Left lung (tissue), 10 donors: ENCODE results near the gene AREG. TPM values are rescaled to one million over a fixed set of nuclear protein-coding genes. Genes with fewer than 3 reads are reported as not detected.

Experiments
- ATAC-seq: fragments of 200-7000 bp; cut with Tn5 transposase; one replicate; pipeline ENCODE4 v1.9.1; 2020; ENCODE audit warnings: moderate library complexity
- DNase-seq, 4 donors: peaks; one replicate each; pipeline ENCODE4 v3.0.0-alpha.2; 2013 to 2020
- H3K27ac ChIP-seq, 2 donors: fragments of 200-600 bp; sonication (generic) in 1 of 2; one replicate each; pipeline versions ENCODE4 v1.5.0 to v1.8.0; 2020 to 2021
- H3K27me3 ChIP-seq, 2 donors: fragments of 200-600 bp; sonication (generic) in 1 of 2; one replicate each; pipeline versions ENCODE4 v1.5.0 to v1.8.0; 2020 to 2021
- H3K36me3 ChIP-seq, 2 donors: fragments of 200-600 bp; sonication (generic) in 1 of 2; one replicate each; pipeline versions ENCODE4 v1.5.0 to v1.8.0; 2020 to 2021
- H3K4me1 ChIP-seq, 2 donors: fragments of 200-600 bp; one replicate each; pipeline ENCODE4 v1.8.0; 2021
- H3K4me3 ChIP-seq, 2 donors: fragments of 200-600 bp; sonication (generic) in 1 of 2; one replicate each; pipeline versions ENCODE4 v1.5.0 to v1.8.0; 2020 to 2021; ENCODE audit warnings: mild to moderate bottlenecking in 1 of 2
- H3K9me3 ChIP-seq, 2 donors: fragments of 200-600 bp; sonication (generic) in 1 of 2; one replicate each; pipeline versions ENCODE4 v1.5.0 to v1.8.0; 2020 to 2021
- intact Hi-C, 2 donors: fragments of 100-400 bp; cut with DNase I; formaldehyde crosslinking; loops; one replicate each; pipeline versions ENCODE4 v1.11.2 to v1.14.2; 2022
- polyA plus RNA-seq, 6 donors: library from polyadenylated mRNA; unstranded; fragments of 120-200 nt; gene quantifications; one replicate each; pipeline ENCODE4 v1.2.1, GENCODE V29; 2013; ENCODE audit not compliant: insufficient read length in 6 of 6
- total RNA-seq, 2 donors: library from RNA; stranded (reverse); fragmentation: NEBNext Ultra II Directional; extraction: Animal tissue kit (Norgen Biotek cat#: 25700); gene quantifications; one replicate each; pipeline ENCODE4 v1.2.1, GENCODE V29; 2021
- TF ChIP-seq, protein P1 (sequence below), 2 donors: fragments of 200-600 bp; sonication (generic) in 1 of 2; IDR thresholded peaks; one replicate each; pipeline versions ENCODE4 v1.5.0 to v1.8.0; 2021; ENCODE audit warnings: antibody characterized with exemption in 2 of 2
- donor health status: DM: no; HTN: yes; CAD: no.
- donor health status: DM: no; HTN: no; CAD: no.

The AREG gene
- total and polyA plus RNA-seq, 8 donors, result 0.90 to 130 (median 1.8) TPM

DNA sequence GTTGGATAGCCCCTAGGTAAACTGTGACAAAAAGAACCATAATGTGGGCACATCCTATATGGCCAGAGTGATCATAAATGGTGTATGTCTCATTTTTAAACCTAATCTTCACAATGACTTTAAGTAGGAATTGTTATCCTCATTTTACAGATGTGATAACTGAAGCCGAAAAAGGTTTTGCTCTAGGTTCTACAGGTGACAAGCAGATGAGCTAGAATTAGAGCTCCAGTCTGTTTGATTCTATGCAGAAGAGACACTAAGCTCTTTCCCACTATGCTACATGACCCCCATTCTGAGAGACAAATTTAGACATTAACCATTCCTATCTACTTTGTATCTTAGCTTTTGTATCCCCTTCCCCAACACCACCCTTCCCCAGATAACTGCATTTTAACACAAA is 2.0 kb downstream of the AREG start:
- no peaks in the 10 kb centered on the region for H3K36me3 ChIP-seq
- ATAC-seq, result no peak
- no peaks in the 10 kb centered on the region for H3K9me3 ChIP-seq
- TF ChIP-seq, protein P1, sequence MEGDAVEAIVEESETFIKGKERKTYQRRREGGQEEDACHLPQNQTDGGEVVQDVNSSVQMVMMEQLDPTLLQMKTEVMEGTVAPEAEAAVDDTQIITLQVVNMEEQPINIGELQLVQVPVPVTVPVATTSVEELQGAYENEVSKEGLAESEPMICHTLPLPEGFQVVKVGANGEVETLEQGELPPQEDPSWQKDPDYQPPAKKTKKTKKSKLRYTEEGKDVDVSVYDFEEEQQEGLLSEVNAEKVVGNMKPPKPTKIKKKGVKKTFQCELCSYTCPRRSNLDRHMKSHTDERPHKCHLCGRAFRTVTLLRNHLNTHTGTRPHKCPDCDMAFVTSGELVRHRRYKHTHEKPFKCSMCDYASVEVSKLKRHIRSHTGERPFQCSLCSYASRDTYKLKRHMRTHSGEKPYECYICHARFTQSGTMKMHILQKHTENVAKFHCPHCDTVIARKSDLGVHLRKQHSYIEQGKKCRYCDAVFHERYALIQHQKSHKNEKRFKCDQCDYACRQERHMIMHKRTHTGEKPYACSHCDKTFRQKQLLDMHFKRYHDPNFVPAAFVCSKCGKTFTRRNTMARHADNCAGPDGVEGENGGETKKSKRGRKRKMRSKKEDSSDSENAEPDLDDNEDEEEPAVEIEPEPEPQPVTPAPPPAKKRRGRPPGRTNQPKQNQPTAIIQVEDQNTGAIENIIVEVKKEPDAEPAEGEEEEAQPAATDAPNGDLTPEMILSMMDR (IDR thresholded peaks at IDR 0.05), result no peak
- H3K4me1 ChIP-seq, result peaks cover 0 to 22% of the 10 kb centered on the region in 2 donors
- H3K27me3 ChIP-seq, result no peaks in the 10 kb centered on the region
- intact Hi-C loops, result no loop called here
- H3K4me3 ChIP-seq, result peak overlapping the region in 1 of 2 donors; percentile 56
- peak overlapping the region in 1 of 2 donors; percentile 89 for H3K27ac ChIP-seq
- no peak for DNase-seq

DNA sequence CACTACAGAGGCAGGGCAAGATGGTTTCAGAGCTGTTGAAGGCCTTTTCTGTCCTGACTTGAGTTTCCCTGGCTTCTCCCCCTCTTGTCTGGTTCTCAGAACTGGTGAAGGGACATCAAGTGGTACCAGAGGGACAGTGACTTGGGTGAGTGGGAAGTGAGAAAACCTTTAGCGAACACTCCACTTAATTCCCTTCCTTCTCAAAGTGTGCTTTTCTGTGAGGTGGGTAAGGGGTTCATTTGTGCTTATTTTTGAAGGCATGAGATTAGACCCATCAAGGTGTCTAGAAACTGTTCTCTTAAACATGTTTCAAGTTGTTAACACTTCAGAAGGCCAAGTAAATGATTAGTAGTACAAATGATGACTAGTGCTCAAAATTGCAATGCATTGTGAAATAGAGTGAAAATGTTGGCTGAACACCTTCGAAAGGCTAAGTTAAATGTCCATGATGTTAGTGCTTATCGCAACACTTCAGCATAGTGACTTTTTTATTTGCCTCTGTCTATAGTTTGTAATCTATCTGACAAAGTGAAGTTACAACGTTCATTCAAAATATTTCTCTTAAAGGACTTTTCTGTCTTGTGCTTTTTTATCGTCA is 2.8 kb downstream of the AREG start:
- Histone ChIP-seq H3K4me1 (peaks cover 0 to 22% of the 10 kb centered on the region in 2 donors), H3K27me3 (no peaks in the 10 kb centered on the region), H3K27ac (no peak overlapping the region), H3K4me3 (peak overlapping the region; percentile 2 to 56), H3K36me3 (no peaks in the 10 kb centered on the region), H3K9me3 (no peaks in the 10 kb centered on the region)
- ATAC-seq, result no peak
- intact Hi-C loops, result no loop called here
- TF ChIP-seq, protein P1 (IDR thresholded peaks at IDR 0.05), result no peak
- DNase-seq, result no peak

DNA sequence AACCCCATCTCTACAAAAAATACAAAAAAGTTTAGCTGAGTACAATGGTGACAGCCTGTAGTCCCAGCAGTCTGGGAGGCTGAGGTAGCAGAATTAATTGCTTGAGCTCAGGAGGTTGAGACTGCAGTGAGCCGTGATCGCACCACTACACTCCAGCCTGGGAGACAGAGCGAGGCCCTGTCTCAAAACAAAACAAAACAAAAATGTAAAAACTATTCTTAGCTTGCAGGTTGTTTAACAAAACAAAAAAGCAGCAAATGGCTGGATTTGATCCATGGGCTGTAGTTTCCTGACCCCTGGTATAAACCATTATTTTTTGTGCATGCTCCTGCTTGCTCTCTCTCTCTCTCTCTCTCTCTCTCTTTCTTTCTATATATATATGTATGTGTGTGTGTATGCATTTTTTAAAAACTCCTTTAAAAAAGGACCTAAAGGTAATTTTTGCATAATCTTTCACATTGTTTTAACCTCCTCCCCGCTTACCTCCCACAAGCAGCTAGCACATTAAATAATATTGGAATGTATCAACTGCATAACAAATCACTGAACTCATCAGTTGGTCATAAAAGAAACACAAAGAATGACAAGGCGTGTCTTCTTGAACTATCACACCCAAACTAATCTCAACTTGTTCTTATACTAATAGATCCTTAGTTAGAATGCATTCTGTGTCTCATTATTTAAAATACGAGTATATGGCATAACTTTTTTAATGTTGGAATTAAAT is 4.8 kb downstream of the AREG start:
- TF ChIP-seq, protein P1 (IDR thresholded peaks at IDR 0.05), result no peak
- intact Hi-C loops, result no loop called here

DNA sequence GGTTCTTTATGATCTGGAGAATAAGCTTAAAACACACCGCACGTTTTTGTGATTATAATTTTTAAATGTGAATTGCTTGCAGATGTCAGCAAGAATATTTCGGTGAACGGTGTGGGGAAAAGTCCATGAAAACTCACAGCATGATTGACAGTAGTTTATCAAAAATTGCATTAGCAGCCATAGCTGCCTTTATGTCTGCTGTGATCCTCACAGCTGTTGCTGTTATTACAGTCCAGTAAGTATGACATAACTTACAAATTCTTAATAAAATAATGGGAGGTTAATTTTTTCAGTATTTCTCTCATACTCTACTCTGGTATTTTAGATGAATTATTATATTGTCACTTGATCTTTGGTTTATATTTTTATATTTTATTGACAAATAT is 5.4 kb downstream of the AREG start:
- TF ChIP-seq, protein P1 (IDR thresholded peaks at IDR 0.05), result no peak
- Histone ChIP-seq H3K27ac (no peak overlapping the region), H3K36me3 (no peaks in the 10 kb centered on the region), H3K9me3 (no peaks in the 10 kb centered on the region), H3K4me3 (no peak overlapping the region), H3K4me1 (peaks cover 0 to 17% of the 10 kb centered on the region in 2 donors), H3K27me3 (no peaks in the 10 kb centered on the region)
- no peak for DNase-seq
- intact Hi-C loops, result no loop called here
- no peak for ATAC-seq

More for the DNA sequence above, 4.8 kb downstream of the AREG start:
- H3K27ac ChIP-seq, result no peak overlapping the region
- no peaks in the 10 kb centered on the region for H3K27me3 ChIP-seq
- H3K36me3 ChIP-seq, result no peaks in the 10 kb centered on the region
- ATAC-seq (no peak), DNase-seq (no peak)
- no peaks in the 10 kb centered on the region for H3K9me3 ChIP-seq
- peaks cover 0 to 18% of the 10 kb centered on the region in 2 donors for H3K4me1 ChIP-seq
- no peak overlapping the region for H3K4me3 ChIP-seq

DNA sequence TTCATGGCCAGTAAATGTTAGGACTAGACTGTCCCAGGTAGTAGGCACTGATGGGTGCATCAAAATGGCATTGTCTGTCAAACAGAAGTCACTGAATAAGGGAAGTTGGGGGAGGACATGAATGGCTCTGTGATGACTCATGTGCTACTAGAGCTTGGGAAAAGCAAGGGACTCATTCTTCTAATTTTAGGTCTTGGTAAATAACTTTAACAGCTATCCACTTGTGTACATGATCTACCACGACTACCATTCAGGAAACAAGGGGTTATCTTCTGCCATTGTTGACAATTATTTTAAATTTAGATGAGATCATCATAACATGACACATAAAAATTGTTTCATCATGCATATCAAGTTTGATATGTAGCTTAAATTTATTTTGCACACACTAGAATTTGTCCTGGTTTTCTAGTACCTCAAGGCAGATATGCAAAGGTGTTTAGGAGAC is 6.3 kb downstream of the AREG start:
- Histone ChIP-seq H3K36me3 (no peaks in the 10 kb centered on the region), H3K4me1 (peaks cover 0 to 8% of the 10 kb centered on the region in 2 donors), H3K27me3 (no peaks in the 10 kb centered on the region), H3K4me3 (no peak overlapping the region), H3K9me3 (no peaks in the 10 kb centered on the region), H3K27ac (no peak overlapping the region)
- TF ChIP-seq, protein P1 (IDR thresholded peaks at IDR 0.05), result no peak
- DNase-seq (no peak), ATAC-seq (peak; percentile 55)
- intact Hi-C loops, result no loop called here
